Glutamatergic neuron (in vitro differentiated cells): ENCODE data around the gene MRO. TPM values are rescaled to one million over a fixed set of nuclear protein-coding genes. Genes with fewer than 3 reads are reported as not detected.

Source experiments
- DNase-seq: peaks from one replicate; pipeline ENCODE4 v3.0.0; 2022
- H3K27ac Mint-ChIP-seq: one replicate; pipeline ENCODE4 v1.8.0; 2020; ENCODE audit warnings: mild to moderate bottlenecking, mixed read lengths, inconsistent platforms; ENCODE audit not compliant: unreplicated experiment
- H3K27me3 Mint-ChIP-seq: one replicate; pipeline ENCODE4 v1.8.0; 2020; ENCODE audit warnings: mild to moderate bottlenecking, moderate library complexity, mixed read lengths, inconsistent platforms; ENCODE audit not compliant: unreplicated experiment
- H3K36me3 Mint-ChIP-seq: one replicate; pipeline ENCODE4 v1.8.0; 2020; ENCODE audit warnings: mild to moderate bottlenecking, mixed read lengths, inconsistent platforms; ENCODE audit not compliant: unreplicated experiment
- H3K4me1 Mint-ChIP-seq: one replicate; pipeline ENCODE4 v1.8.0; 2020; ENCODE audit warnings: mild to moderate bottlenecking, low read depth, mixed read lengths, inconsistent platforms; ENCODE audit not compliant: unreplicated experiment
- H3K4me3 Mint-ChIP-seq: one replicate; pipeline ENCODE4 v1.8.0; 2020; ENCODE audit warnings: mild to moderate bottlenecking, mixed read lengths, inconsistent platforms; ENCODE audit not compliant: unreplicated experiment
- H3K9me3 Mint-ChIP-seq: one replicate; pipeline ENCODE4 v1.8.0; 2020; ENCODE audit warnings: mild to moderate bottlenecking, moderate library complexity, mixed read lengths, inconsistent platforms; ENCODE audit not compliant: unreplicated experiment
- CTCF ChIP-seq: fragments of 200-600 bp; sonication (generic); IDR thresholded peaks from one replicate; pipeline ENCODE4 v1.5.0; 2021; ENCODE audit not compliant: partially characterized antibody, unreplicated experiment
- total RNA-seq: library from RNA; stranded (reverse); fragmentation: NEBNext Ultra II Directional; extraction: Animal tissue kit (Norgen Biotek cat#: 25700); gene quantifications from one replicate; pipeline ENCODE4 v1.2.1, GENCODE V29; 2021; ENCODE audit not compliant: unreplicated experiment

Gene MRO
- total RNA-seq, 1 donor from 2014 or later: not detected

- Mint-ChIP-seq H3K4me1 (no peaks in the 10 kb centered on the region), H3K27me3 (peaks cover 4% of the 10 kb centered on the region), H3K36me3 (no peaks in the 10 kb centered on the region), H3K9me3 (no peaks in the 10 kb centered on the region), H3K27ac (no peak overlapping the region), H3K4me3 (no peak overlapping the region)
- TF ChIP-seq CTCF: no peak
- DNase-seq: no peak
Measured at GRCh38 chr18:50826027-50826426, 6.2 kb upstream of the MRO start.

- no peak for DNase-seq
- Mint-ChIP-seq H3K4me3 (no peak overlapping the region), H3K4me1 (no peaks in the 10 kb centered on the region), H3K27me3 (peaks cover 3% of the 10 kb centered on the region), H3K9me3 (no peaks in the 10 kb centered on the region), H3K27ac (no peak overlapping the region), H3K36me3 (no peaks in the 10 kb centered on the region)
- no peak for TF ChIP-seq CTCF
Measured at GRCh38 chr18:50825621-50826020, 5.8 kb upstream of the MRO start.

- no peaks in the 10 kb centered on the region for H3K4me1 Mint-ChIP-seq
- H3K36me3 Mint-ChIP-seq: no peaks in the 10 kb centered on the region
- H3K27me3 Mint-ChIP-seq: peaks cover 2% of the 10 kb centered on the region
- no peaks in the 10 kb centered on the region for H3K9me3 Mint-ChIP-seq
- H3K27ac Mint-ChIP-seq: no peak overlapping the region
- no peak overlapping the region for H3K4me3 Mint-ChIP-seq
- DNase-seq: no peak
- no peak for TF ChIP-seq CTCF
Measured at GRCh38 chr18:50822756-50823155, 2.9 kb upstream of the MRO start.

GRCh38 chr18:50820901-50821520 is 1.2 kb upstream of the MRO start:
- DNase-seq: no peak
- no peak overlapping the region for H3K4me3 Mint-ChIP-seq
- H3K36me3 Mint-ChIP-seq: no peaks in the 10 kb centered on the region
- H3K27me3 Mint-ChIP-seq: no peaks in the 10 kb centered on the region
- H3K9me3 Mint-ChIP-seq: no peaks in the 10 kb centered on the region
- H3K27ac Mint-ChIP-seq: no peak overlapping the region
- no peaks in the 10 kb centered on the region for H3K4me1 Mint-ChIP-seq
- TF ChIP-seq CTCF: no peak

- H3K4me1 Mint-ChIP-seq: peaks cover 3% of the 10 kb centered on the region
- DNase-seq: no peak
- H3K36me3 Mint-ChIP-seq: no peaks in the 10 kb centered on the region
- no peak for TF ChIP-seq CTCF
- no peak overlapping the region for H3K4me3 Mint-ChIP-seq
- H3K27me3 Mint-ChIP-seq: peaks cover 2% of the 10 kb centered on the region
- no peaks in the 10 kb centered on the region for H3K9me3 Mint-ChIP-seq
- no peak overlapping the region for H3K27ac Mint-ChIP-seq
Measured at GRCh38 chr18:50819027-50819727, 639 bp downstream of the MRO start.
